B cell (primary cell): ENCODE data around the gene ORM1. TPM values are rescaled to one million over a fixed set of nuclear protein-coding genes. Genes with fewer than 3 reads are reported as not detected.

ENCODE experiments used
- ATAC-seq: fragments of 200-7000 bp; cut with Tn5 transposase; one replicate; pipeline ENCODE4 v1.10.0; 2021; ENCODE audit warnings: low read depth, mild to moderate bottlenecking, moderate number of reproducible peaks, moderate library complexity
- CTCF ChIA-PET: fragments of 350-600 bp; sonication (Branson Sonifier 250); formaldehyde crosslinking; loops from one replicate; lab custom pipeline; 2021; ENCODE audit warnings: antibody characterized with exemption, inconsistent platforms; lab: Charles Lee
- POLR2A ChIA-PET: fragments of 350-600 bp; sonication (Branson Sonifier 250); formaldehyde crosslinking; loops from one replicate; lab custom pipeline; 2021; ENCODE audit warnings: antibody characterized with exemption; lab: Charles Lee
- DNase-seq: peaks from one replicate; pipeline ENCODE4 v3.0.0; 2013
- H2AFZ ChIP-seq: 2 replicates; pipeline ENCODE4 v1.6.1; 2012; ENCODE audit warnings: mild to moderate bottlenecking, low read depth, low read length; ENCODE audit not compliant: insufficient read depth, poor library complexity, severe bottlenecking
- H3K27ac ChIP-seq, 2 donors: 1 replicate in 1 of 2; 2 replicates in 1 of 2; pipeline ENCODE4 v1.5.1; 2012 to 2013; ENCODE audit warnings: low read length in 2 of 2, mild to moderate bottlenecking in 2 of 2, moderate library complexity in 1 of 2
- H3K27me3 ChIP-seq, 4 experiments: fragments of 200-600 bp in 1 of 4; sonication (generic) in 1 of 4; replicated peaks in 1 of 4; 1 replicate in 2 of 4; 2 replicates in 2 of 4; pipeline versions ENCODE4 v1.6.1 to v1.7.0; 2013 to 2016; ENCODE audit warnings: low read length in 3 of 4, mild to moderate bottlenecking in 2 of 4, mixed read lengths in 1 of 4, moderate library complexity in 1 of 4; ENCODE audit not compliant: insufficient read depth in 4 of 4, control insufficient read depth in 3 of 4; ENCODE audit errors: control extremely low read depth in 1 of 4
- H3K36me3 ChIP-seq, 2 experiments: replicated peaks in 1 of 2; 1 replicate in 1 of 2; 2 replicates in 1 of 2; pipeline versions ENCODE4 v1.6.1 to v1.7.1; 2013; ENCODE audit warnings: low read length in 1 of 2; ENCODE audit not compliant: insufficient read depth in 2 of 2, control insufficient read depth in 1 of 2; ENCODE audit errors: control extremely low read depth in 1 of 2, extremely low read depth in 1 of 2
- H3K4me1 ChIP-seq, 2 donors: fragments of 200-600 bp in 1 of 2; sonication (generic) in 1 of 2; 1 replicate in 1 of 2; 2 replicates in 1 of 2; pipeline versions ENCODE4 v1.5.1 to v1.6.1; 2013 to 2017; ENCODE audit warnings: low read length in 2 of 2; ENCODE audit not compliant: control insufficient read depth in 2 of 2, insufficient read depth in 2 of 2
- H3K4me2 ChIP-seq: replicated peaks from 2 replicates; pipeline ENCODE3; 2012; ENCODE audit warnings: mild to moderate bottlenecking, low read depth, low read length; ENCODE audit not compliant: poor library complexity, severe bottlenecking
- H3K4me3 ChIP-seq, 5 experiments: fragments of 200-600 bp in 1 of 5; sonication (generic) in 1 of 5; 1 replicate in 3 of 5; 2 replicates in 2 of 5; pipeline versions ENCODE4 v1.5.1 to v1.7.0; 2011 to 2016; ENCODE audit warnings: low read length in 4 of 5, mild to moderate bottlenecking in 4 of 5, low read depth in 2 of 5, control low read depth in 1 of 5, moderate library complexity in 1 of 5; ENCODE audit not compliant: insufficient read depth in 1 of 5; ENCODE audit errors: control extremely low read depth in 1 of 5, extremely low read depth in 1 of 5
- H3K79me2 ChIP-seq: fragments of 200-600 bp; sonication (generic); one replicate; pipeline ENCODE4 v1.6.0; 2016; ENCODE audit warnings: low read length; ENCODE audit not compliant: control insufficient read depth, insufficient read depth
- H3K9ac ChIP-seq: fragments of 200-600 bp; sonication (generic); 2 replicates; pipeline ENCODE4 v1.6.1; 2017; ENCODE audit warnings: mild to moderate bottlenecking, low read length, moderate library complexity
- H3K9me3 ChIP-seq, 3 donors: one replicate each; pipeline versions ENCODE4 v1.6.1 to v1.7.1; 2013; ENCODE audit warnings: low read length in 2 of 3; ENCODE audit not compliant: control insufficient read depth in 2 of 3, insufficient read depth in 1 of 3; ENCODE audit errors: control extremely low read depth in 1 of 3
- H4K20me1 ChIP-seq: 2 replicates; pipeline ENCODE4 v1.6.0; 2012; ENCODE audit warnings: mild to moderate bottlenecking, low read length; ENCODE audit not compliant: insufficient read depth, control insufficient read depth, poor library complexity, severe bottlenecking
- H3K27ac Mint-ChIP-seq: one replicate; pipeline ENCODE4 v1.8.0; 2021; ENCODE audit warnings: mixed read lengths
- H3K27me3 Mint-ChIP-seq: one replicate; pipeline ENCODE4 v1.8.0; 2021; ENCODE audit warnings: mixed read lengths
- H3K4me1 Mint-ChIP-seq: one replicate; pipeline ENCODE4 v1.8.0; 2021; ENCODE audit warnings: mixed read lengths
- H3K4me3 Mint-ChIP-seq: one replicate; pipeline ENCODE4 v1.8.0; 2021; ENCODE audit warnings: mixed read lengths
- H3K9me3 Mint-ChIP-seq: one replicate; pipeline ENCODE4 v1.8.0; 2022; ENCODE audit warnings: mixed read lengths; ENCODE audit not compliant: insufficient read depth
- EZH2 ChIP-seq: IDR thresholded peaks from 2 replicates; pipeline ENCODE4 v1.6.1; 2012; ENCODE audit warnings: borderline replicate concordance, low read depth, mild to moderate bottlenecking, moderate library complexity, low read length; ENCODE audit not compliant: insufficient read depth, poor library complexity, severe bottlenecking
- WGBS: methylation state at CpG from one replicate; pipeline ENCODE4 v1.1.5; 2013; ENCODE audit warnings: missing lambda C conversion rate; ENCODE audit not compliant: insufficient coverage; 5-methylcytosine and 5-hydroxymethylcytosine counted together
- intact Hi-C: fragments of 100-400 bp; cut with micrococcal nuclease; formaldehyde crosslinking; loops from one replicate; pipeline ENCODE4 v1.10.0; 2022
- polyA plus RNA-seq: library from polyadenylated mRNA; depleted of rRNA; stranded (reverse); fragments of >200 nt; gene quantifications from 2 replicates; pipeline ENCODE4 v1.2.3, GENCODE V29; 2012
- total RNA-seq, 2 donors: library from RNA; stranded (reverse); fragments of 120-200 nt in 1 of 2; gene quantifications; 1 replicate in 1 of 2; 2 replicates in 1 of 2; pipeline versions ENCODE4 v1.2.3 to v1.2.4, GENCODE V29; 2013 to 2022
- TF ChIP-seq, protein P1 (sequence below): fragments of 200-600 bp; IDR thresholded peaks from one replicate; pipeline ENCODE4 v1.8.0; 2022; ENCODE audit warnings: antibody characterized with exemption, mild to moderate bottlenecking

Gene ORM1
- total and polyA plus RNA-seq, 2 donors (not counting 1 experiment from before 2014, with no cell fraction given): 0.13 TPM; not detected in 1

- Histone ChIP-seq H3K9me3 (no peaks in the 10 kb centered on the region), H3K4me1 (no peaks in the 10 kb centered on the region), H2AFZ (no peak overlapping the region), H3K4me3 (no peak overlapping the region), H3K36me3 (no peaks in the 10 kb centered on the region), H3K4me2 (no peak overlapping the region), H3K9ac (no peak overlapping the region), H4K20me1 (no peaks in the 10 kb centered on the region), H3K27me3 (no peaks in the 10 kb centered on the region), H3K79me2 (no peaks in the 10 kb centered on the region), H3K27ac (no peak overlapping the region)
- no peaks in the 10 kb centered on the region for H3K9me3 Mint-ChIP-seq
- CTCF ChIA-PET: no interaction called here
- H3K27ac Mint-ChIP-seq: no peak overlapping the region
- intact Hi-C loops: no loop called here
- no peak overlapping the region for H3K4me3 Mint-ChIP-seq
- TF ChIP-seq, protein P1, sequence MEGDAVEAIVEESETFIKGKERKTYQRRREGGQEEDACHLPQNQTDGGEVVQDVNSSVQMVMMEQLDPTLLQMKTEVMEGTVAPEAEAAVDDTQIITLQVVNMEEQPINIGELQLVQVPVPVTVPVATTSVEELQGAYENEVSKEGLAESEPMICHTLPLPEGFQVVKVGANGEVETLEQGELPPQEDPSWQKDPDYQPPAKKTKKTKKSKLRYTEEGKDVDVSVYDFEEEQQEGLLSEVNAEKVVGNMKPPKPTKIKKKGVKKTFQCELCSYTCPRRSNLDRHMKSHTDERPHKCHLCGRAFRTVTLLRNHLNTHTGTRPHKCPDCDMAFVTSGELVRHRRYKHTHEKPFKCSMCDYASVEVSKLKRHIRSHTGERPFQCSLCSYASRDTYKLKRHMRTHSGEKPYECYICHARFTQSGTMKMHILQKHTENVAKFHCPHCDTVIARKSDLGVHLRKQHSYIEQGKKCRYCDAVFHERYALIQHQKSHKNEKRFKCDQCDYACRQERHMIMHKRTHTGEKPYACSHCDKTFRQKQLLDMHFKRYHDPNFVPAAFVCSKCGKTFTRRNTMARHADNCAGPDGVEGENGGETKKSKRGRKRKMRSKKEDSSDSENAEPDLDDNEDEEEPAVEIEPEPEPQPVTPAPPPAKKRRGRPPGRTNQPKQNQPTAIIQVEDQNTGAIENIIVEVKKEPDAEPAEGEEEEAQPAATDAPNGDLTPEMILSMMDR: no peak
- no peak for TF ChIP-seq EZH2
- DNase-seq: no peak
- 85% methylated on average over 11 of the region's 11 CpGs for WGBS
- H3K4me1 Mint-ChIP-seq: no peaks in the 10 kb centered on the region
- POLR2A ChIA-PET: interaction anchor here (0.6 kb wide), 1 partner anchor 480 kb away, joined by 3 read pairs; no protein-coding TSS in a partner anchor
- ATAC-seq: no peak
- peaks cover 6% of the 10 kb centered on the region for H3K27me3 Mint-ChIP-seq
Observed at GRCh38 chr9:114284316-114285060, 38.4 kb upstream of the ORM1 start.

- Histone ChIP-seq H3K9me3 (no peaks in the 10 kb centered on the region), H3K4me1 (no peaks in the 10 kb centered on the region), H3K27ac (no peak overlapping the region), H3K4me2 (no peak overlapping the region), H3K27me3 (no peaks in the 10 kb centered on the region), H3K4me3 (no peak overlapping the region), H2AFZ (no peak overlapping the region), H3K36me3 (no peaks in the 10 kb centered on the region), H3K79me2 (no peaks in the 10 kb centered on the region), H3K9ac (no peak overlapping the region), H4K20me1 (no peaks in the 10 kb centered on the region)
- H3K9me3 Mint-ChIP-seq: no peaks in the 10 kb centered on the region
- TF ChIP-seq EZH2: no peak
- TF ChIP-seq, protein P1: no peak
- POLR2A ChIA-PET: no interaction called here
- intact Hi-C loops: no loop called here
- DNase-seq (no peak), ATAC-seq (no peak)
- H3K4me3 Mint-ChIP-seq: no peak overlapping the region
- no peak overlapping the region for H3K27ac Mint-ChIP-seq
- no peaks in the 10 kb centered on the region for H3K4me1 Mint-ChIP-seq
- WGBS: 56% methylated on average over 20 of the region's 20 CpGs
- peaks cover 6% of the 10 kb centered on the region for H3K27me3 Mint-ChIP-seq
- CTCF ChIA-PET: no interaction called here
Observed at GRCh38 chr9:114285166-114285867, 37.6 kb upstream of the ORM1 start.
